Amygdala (tissue), 56 donors: ENCODE data around the gene SCN2A.

Experiments
- DNase-seq, 56 donors: peaks; one replicate each; lab custom pipeline; 2025; lab: John Stamatoyannopoulos, UW

Gene SCN2A

DNA sequence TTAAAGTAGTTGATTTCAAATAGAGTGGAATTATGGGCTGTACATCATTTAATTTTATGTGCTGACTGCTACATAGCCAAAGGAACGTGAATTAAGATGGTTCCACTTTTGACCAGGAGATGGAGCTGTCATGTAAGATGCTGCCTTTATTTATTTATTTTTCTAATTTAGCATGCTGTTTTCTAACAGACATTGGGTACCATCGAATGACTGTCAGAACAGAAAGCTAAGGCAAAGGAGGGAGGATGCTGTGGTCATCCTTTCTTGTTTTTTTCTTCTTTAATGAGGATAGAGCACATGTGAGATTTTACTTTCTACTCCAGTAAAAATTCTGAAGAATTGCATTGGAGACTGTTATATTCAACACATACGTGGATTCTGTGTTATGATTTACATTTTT, at the start of gene SCN2A:
Gene SCN2A, plus strand, starts transcription at position 185 of the 400 bp plus-strand sequence. CDS start 56,410 bp downstream, outside the sequence.
- DNase-seq = peak in 9 of 56 donors; percentile 1 to 72 (median 2)

DNA sequence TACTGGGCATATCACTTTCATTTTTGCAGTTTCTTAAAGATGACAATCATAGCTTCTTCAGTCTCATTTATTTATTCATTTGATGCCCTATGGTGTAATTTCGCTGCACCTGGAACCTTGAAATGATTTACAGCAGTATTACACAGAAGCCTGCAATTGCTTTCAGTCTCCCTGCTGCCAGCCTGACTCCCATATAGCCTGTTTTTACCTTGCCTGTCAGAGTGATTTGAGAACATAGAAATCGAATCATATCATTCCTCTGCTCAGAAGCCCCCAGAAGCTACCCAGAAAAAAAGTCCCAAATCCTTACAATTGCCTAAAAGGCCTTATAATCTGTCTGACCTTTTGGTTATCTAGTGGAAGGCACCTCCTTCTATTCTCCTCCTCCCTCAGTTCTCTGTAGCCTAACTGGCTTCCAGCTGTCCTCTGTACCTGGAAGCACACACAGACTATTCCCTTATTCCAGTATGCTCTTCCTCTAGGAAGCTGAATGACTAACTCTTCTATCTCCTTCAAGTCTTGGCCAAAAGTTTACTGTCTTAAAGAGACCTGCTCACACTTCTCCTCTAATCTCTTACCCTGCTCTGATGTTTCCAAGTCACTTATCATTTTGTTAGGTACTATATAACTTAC, 48.0 kb upstream of the SCN2A start:
- no peak for DNase-seq

DNA sequence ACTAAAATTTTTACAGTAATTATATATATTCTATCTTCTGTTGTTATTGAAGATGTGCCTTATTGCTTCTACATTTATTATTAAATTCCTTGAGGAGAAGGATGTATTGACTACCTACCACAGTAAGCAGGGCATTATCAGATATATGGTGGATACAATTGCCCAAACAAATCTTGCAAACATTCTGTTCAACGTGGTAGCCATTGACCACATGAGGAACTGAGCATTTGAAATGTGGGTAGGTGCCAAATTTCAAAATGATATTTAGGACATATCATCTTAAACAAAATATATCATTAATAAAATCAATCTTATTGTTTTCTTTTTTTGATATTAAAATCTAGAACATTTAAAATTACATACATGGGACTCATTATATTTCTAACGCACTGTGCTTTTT, 46.5 kb upstream of the SCN2A start:
- no peak for DNase-seq

DNA sequence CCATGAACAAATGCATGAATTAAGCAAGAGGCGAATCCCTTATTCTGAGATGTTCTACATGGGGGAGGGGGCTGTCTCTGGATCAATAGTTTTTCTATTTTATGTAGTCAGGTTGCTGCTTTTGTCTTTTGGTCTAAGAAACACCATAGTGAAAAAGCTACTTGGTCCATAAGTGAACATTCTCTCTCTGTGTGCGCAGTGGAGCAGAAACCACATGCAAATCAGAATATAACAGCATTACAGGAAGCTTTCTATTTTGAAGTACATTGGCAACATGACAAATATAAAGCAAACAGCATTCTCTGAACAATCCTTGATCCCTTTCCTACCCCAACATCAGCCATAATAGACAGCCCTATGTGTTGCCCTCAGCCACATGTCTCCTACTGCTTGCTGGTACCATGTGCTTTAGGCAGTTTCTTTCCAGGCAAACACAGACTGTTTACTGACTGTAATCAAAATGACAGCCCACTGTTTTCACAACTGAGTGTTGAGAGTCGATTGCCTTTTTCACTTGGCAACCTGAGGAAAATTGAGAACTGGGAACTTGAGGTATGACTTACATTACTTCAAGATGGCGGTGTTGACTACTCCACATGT, 45.9 kb upstream of the SCN2A start:
- DNase-seq = no peak

DNA sequence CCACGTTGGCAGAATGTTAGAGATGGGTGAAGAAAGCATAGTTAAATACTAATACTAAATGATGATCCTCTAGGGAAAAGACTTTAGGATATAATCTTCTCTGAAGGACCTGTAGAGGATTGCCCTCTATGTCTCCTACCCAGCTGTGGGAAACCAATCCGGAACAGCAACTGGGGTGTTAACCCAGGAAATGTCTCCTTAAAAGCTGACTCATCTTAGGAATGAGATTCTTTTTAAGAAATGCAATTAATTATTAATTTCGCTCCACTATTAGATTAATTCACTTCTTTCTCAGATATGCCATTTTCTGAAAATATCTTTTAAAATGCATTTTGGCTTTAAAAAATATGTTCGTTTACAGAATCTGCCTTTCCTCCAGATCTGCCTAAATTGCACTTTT, 42.8 kb upstream of the SCN2A start:
- no peak for DNase-seq

DNA sequence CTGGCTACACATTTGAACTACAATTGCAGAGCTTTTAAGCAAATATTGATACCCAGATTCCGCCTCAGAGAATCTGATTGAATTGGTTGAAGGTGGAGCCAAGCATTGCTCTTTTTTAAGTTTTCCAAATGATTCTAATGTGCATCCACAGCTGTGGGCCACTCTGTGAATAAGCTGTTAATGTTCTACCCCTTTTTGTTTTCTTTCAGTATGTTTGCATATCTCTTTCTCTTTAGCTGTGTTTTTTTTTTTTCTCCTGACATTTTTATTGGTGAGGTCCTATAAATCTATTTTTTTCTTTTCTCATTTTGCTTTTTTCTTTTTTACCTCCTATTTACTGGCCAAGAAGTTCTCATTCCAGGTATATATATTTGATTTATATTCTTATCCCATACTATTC, 41.9 kb upstream of the SCN2A start:
- no peak for DNase-seq

DNA sequence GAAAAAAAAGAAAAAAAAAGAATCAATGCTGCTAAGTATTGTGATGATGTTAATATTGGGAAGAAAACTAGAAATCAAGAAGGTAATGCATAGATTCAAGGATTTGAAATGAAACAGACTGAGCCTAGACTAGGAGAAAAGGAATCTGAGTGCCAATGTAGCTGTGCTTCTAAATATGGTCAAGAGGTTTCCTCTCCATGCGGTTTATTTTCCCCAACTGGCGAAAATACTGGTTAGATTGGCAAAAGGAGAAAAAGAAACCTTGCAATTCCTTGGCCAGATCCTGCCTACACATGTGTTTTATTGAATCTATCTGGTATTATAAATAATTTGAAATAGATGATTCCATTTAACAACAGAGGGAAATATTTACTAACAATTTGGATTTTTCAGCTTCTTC, 41.0 kb upstream of the SCN2A start:
- DNase-seq = no peak

DNA sequence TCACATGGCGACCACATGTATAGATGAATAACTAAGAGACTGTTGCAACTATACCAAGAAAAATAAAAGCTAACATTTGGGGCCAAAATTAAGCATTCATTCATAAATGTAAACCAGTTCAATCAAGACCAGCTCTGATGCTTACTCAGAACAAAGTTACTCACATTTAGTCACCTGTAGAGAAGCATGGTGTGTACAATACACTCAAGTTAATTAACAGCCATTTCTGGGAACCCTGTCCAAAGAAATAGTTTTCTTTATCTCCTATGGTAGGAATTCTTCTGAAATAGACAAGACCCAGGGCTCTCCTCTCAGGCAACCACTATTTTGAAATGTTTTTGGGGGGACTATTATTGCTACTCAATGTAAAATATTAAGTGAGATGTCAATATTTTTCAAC, 37.0 kb upstream of the SCN2A start:
- no peak for DNase-seq

DNA sequence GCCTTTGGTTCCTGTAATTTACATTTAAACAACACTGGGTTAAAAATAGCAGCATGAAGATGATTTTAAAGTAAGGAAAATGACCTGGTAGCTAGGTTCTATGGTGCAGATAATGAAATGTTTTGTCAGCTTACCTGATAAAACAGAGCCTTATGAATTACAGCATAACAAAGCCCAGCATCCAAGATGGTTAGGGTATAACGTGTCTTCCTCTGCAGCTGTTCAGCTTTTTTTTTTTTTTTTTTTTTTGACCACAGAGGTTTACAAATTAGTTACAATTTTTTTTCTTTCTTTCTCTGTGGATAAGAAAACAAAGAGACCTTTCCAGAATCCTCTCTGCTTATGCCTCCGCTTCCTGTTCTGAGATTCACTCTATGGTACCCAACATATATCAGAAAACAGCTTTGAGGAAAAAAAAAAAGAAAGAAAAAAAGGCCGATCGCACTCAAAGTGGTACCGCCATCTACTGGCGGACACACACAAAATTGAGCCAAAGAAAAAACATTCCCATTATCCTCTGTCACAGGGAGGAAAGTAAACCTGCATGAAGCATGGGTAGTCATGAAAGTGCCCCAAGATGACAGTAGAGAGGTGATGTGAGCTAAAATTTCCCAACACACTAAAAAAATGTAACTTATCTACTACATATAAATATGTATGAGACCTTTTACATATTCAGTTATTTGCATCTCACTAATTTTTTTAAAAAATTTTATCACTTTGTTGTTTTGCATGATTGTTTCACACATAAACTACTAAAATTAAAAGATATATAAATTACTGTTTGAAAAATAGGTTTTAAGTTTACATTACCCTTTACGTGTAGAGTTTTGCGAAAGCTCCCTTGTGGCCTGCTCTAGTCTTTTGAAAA, 35.3 kb upstream of the SCN2A start, which contains the start of gene SCN3A:
Gene SCN3A, minus strand, starts transcription at position 362 of the 871 bp plus-strand sequence. CDS start 27,656 bp downstream, outside the sequence.
- peak in 21 of 56 donors; percentile 0 to 59 (median 2) for DNase-seq

DNA sequence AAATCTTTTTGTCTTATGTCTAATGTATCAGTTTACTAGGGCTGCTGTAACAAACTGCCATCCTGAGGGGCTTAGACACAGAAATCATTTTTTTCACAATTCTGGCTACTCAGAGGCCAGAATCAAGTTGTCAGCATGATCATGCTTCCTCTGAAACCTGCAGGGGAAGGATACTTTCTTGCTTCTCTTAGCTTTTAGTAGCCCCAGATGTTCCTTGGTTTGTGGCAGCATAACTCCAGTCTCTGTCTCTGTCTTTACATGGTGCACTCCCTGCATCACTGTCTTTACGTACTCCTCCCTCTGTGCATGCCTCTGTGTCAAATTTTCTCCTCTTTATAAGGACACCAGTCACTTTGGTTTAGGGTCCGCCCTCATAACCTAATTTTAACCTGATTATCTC, 33.3 kb upstream of the SCN2A start:
- DNase-seq = no peak

DNA sequence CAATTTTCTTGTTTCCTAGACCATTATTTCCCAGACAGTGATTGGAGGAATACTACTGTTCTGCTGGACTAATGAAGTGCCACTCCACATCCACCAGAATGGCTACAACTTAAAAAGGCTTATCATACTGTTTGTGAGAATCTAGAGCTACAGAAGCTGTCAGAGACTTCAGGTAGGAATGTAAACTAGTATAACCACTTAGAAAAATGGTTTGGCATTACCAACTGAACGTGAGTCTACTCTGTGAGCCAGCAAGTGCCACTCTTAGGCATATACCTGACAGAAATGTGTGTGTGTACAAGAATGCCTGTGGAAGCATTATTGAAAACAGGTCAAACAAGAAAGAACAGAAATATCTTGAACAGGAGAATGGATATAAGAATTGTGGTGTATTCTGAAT, 31.1 kb upstream of the SCN2A start:
- DNase-seq = no peak

DNA sequence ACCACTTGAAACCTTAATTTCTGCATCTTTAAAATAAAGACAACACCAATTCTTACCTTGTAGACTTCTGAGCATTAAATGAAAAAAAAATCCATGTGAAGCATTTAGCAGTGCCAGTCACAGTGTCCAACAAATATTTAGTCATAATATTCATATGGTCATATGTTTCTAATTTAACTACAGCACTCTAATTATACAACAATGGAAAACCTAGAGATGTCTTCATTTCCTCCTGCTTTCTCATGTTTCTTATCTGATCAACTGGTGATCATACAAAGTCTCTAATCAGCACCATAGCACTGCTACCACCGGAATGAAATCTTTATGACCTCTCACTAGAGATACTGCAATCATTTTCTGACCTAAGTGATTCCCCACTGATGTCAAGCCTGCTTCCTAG, 25.1 kb upstream of the SCN2A start:
- no peak for DNase-seq

DNA sequence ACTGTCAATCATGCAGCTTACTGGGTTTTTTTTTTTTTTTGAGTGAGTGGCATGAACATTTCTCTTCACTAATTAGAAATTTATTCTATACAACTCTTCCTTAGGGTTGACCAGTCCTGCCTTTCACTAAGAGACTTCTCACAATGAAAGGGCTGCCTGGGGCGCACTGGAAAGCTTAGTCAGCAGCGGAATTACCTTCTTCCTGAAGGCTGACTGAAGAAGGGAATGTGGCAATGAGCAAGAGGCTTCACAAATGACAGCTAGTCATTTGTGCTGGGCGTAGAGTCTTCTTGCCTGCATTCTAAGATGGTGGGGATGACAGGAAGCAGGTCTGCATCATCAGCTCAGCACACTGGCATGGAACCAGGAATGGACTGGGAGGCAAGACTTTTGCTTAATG, 19.7 kb upstream of the SCN2A start:
- DNase-seq = no peak

DNA sequence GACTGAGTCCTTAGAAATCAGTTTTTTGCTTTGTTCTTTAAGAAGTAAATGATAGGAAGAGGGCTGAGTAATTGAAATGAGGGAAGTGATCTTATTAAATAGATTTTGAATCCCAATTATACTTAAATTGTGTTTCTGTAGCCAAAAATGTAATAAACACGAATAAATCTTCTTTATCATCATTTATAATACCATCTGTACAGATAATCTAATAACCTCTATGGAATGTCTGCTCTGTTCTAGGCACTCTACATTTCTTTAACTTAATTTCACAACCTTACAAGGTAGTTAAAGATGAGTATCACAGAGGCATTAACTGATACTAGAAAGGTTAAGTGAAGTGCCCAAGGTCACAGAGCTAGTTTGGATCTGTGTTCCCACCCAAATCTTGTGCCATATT, 14.3 kb upstream of the SCN2A start:
- no peak for DNase-seq

DNA sequence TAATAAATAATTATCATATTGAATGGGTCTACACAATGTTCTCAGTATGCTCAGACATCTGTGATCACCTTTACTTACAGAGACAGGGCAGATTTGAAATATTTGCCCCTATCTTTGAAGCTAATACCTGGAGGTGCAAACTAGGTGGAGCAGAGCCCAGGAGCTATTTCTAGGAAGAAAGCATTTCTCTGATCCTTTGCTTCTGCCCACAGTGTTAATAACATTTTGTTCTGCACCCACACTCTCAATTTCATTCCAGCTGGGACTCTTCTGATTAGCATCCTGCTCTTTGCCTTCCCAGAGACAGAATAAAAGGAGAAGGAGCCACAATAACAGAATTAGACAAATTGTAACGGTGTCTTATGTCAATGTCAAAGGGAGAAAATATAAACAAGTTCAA, 11.6 kb upstream of the SCN2A start:
- no peak for DNase-seq

DNA sequence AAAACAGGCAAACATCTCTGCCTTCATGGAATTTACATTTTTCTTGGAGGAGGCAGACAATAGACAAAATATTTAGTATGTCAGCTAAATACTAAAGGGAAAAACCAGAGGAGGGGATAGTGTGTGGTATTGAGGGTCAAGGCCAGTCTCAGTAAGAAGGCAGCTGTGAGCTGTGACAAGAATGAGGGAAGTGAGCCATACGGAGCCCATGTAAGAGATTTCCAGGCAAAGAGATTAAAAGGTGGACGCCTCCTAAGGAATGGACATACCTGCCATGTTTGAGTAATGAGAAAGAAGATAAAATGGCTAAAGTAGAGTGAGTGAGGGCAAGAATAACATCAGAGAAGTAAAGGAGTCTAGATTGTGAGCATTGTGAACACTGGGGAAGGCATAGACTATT, 2.2 kb upstream of the SCN2A start:
- no peak for DNase-seq

DNA sequence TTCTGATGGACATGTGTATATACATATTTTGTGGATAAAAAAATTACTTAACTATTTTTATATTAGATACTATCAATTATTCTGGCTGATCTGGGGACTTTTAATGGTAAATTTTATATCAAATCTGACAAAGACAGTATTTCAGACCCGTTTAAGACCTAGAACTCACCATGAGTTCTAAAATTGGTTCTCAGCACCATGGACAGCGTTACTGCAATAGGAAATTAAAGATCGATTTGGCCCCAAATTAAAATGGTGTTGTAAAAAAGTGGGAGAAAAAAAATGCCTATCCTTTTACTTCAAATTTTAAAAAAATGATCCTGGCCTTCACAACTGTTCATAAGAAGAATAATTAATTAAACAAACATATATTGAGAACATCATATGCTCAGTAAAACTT, 919 bp upstream of the SCN2A start:
- no peak for DNase-seq

DNA sequence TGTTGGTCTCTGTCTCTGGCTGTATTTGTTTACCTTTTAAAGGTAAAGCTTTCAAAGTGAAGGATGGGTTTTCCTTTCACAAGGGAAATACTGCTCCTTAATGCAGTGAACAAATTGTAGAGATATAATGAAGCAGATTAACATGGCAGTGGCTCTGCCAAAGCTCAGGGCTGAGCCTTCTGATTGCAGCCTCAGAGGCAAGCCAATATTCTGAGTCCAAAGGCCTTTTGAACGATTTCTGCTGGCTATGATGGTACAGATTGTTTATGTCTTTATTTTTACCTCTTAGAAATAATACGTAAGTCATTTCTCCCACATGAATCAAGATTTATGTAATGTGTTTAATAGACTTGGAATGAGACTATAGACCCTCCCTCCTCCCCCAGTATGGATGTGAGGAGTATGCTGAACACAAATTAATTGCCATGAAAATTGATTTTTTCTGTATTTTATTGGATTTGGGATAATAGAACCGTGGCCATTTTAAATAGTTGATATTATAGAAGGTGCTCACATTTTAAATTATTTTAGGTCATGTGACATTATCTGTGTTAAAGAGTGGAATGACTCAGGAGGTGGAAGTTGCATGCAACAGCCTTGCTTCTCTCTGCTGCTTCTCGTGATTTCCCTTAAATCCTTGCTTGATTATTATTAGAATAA, 772 bp downstream of the SCN2A start:
- DNase-seq = peak in 3 of 56 donors; percentile 2 to 12 (median 8)

DNA sequence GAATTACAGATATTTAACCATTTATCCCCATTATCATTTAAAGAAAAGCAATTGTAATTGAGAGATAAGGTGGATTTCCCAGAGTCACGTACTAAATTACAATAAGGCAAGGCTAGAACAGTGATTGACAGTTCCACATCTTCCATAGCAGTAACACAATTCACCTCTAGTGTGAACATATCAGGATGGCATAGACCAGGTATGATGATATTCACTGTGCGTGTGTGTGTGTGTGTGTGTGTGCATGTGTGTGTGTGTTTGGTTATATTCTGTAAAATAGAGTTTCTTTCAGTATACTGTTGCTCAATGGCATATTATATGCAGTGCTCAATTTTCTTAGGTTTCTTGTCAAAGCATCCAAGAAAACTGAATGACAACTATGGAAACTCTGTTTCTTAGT, 1.7 kb downstream of the SCN2A start:
- DNase-seq = no peak

DNA sequence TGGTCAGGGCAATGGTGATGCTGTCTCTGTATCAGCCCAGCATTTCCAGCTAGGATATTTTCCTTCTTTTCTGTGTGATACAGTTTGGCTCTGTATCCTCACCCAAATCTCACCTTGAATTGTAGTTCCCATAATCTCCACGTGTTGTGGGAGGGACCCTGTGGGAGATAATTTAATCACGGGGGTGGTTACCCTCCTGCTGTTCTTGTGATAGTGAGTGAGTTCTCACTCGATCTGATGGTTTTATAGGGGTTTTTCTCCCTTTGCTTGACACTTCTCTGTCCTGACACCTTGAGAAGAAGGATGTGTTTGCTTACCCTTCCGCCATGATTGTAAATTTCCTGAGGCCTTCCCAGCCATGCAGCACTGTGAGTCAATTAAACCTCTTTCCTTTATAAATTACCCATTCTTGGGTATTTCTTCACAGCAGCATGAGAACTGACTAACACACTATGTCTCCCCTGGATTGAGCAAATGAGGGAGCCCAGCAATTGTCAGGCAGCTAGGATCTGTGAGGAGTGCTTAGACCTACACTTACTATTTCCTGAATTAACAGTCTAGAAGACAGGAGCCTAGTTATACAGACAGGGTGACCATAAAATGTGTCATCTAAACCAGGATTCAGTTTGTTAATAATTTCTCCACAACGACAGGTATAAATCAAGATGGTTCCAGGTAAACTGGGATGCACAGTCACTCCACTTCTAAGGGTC, 6.0 kb downstream of the SCN2A start:
- DNase-seq = no peak
